Activated CD8-positive, alpha-beta memory T cell treated with anti-CD3 and anti-CD28 coated beads for 24 hours (primary cell): ENCODE data around the gene PCGF2.

ENCODE experiments used
- DNase-seq: peaks from one replicate; pipeline ENCODE4 v3.0.0-alpha.2; 2020

PCGF2 gene

DNA sequence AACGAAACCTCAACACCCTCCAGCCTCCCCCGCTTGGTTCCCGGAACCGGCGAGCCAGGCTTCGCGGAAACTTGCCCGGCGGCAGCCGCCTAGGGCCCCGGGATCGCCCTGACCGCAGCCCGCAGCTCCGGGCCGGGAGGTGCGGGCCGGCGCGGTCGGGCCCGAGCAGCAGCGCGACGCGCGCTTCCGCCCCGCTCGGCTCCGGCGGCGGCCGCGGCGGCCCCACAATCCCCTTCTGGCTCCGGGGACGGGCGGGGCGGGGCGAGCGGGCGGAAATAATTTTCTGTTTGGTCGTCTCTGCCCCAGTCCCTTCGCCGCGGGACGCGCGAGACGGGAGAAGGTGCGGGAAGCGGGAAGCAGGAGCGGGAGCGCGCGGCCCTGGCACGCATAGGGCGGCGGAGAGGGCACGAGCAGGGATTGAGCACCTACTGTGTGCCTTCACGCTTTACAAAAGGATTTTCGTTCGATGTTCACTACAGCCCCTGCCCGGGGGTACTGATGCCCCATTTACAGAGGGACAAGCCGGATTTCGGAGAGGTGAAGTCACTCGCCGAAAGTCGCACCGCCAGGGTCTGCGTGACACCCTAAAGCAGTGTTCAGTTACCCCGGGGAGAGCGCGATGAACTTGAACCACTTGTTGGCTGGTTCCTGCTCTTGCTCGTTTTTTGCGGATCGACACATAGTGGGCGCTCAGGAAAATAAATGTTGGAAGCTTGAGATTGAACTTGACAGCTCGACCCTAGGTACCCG, 45.8 kb downstream of the PCGF2 start:
- peak; percentile 90 for DNase-seq

- peak; percentile 93 for DNase-seq
Observed at GRCh38 chr17:38701504-38702165, 46.5 kb downstream of the PCGF2 start.

GRCh38 chr17:38698760-38699159, 49.4 kb downstream of the PCGF2 start:
- DNase-seq = no peak

- DNase-seq = no peak
Observed at GRCh38 chr17:38697061-38697820, 50.9 kb downstream of the PCGF2 start.

DNA sequence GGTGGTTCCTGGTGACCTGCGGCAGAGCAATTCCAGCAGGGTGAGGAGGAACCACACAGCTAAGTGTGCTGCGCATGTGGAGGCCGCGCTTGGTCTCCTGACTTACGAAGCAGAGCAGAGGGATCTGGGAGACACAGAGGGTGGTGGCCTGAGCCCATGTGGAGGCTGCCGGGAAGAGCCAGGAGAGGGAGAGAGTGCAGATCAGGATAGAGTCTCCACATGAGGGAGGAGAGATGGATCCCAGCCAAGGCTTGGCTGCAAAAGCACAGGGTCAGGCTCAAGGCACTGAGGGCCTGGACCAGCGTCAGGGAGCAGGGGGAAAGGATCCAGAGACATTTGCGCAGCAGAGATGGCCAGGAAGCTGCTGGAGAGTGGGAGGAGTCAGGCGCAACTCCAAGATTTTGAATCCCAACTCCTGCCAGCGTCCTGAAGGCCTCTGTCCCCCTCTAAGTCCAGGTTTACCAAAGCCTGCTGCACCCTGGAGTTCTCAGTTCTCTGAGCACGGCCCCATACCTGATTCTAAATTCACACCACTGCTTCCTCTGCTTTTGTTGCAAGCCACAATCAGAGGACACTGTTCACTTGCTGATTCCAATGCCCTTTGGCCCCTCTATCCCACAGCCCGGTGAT, 54.3 kb downstream of the PCGF2 start:
- no peak for DNase-seq

DNA sequence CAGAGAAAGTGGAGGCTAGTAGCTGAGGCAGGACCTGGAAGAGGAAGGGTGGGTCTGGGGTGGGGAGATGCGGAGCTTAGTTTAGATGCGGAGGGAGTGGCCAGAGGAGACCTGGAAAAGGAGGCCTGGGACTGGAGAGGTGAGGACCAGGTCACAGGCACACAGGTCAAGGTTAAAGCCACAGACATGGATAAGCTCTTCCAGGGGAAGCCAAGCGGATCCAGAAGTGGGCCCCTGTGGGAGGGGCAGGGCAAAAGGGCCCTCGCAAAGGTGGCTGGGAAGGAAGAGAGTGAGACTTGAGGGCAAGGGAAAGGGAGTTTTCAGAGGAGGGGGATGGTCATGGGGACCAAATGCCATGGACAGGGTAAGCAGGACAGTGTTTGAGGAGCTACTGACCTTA, 57.0 kb downstream of the PCGF2 start:
- DNase-seq = no peak

DNA sequence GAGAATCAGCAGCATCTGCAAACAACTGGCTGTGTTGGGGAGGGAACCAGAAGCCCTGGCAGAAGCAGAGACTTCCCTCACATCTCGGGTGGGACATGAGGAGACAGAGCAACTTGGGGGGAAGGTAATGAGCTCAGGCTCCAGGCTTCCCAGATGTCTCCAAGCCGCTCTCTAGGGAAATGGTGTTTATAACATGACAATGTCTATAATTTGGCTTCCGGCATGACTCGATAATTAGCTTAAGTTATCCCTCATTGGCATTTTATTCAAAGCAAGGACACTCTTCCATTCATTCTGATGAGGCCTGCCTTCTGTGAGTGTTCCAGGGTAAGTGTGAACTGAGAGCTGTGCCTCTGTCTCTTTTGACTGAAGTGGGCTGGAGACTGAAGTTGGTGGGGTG, 57.8 kb downstream of the PCGF2 start:
- no peak for DNase-seq

DNA sequence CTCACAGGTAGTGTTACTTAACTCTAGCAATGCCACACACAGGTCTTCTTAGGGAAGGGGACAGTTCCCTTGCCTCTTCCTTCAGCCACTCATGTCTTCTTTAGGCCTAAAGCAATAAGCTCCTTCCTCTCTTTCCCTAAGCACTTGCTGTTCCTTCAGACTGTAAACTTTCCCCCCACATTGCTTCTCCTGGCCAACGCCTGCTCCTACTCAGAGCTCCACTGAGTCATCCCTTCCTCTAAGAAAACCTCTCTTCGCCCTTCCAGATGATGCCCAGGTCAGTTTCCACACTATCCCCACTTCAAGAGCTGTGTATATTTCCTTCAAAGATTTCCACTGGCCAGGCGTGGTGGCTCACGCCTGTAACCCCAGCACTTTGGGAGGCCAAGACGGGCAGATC, 60.9 kb downstream of the PCGF2 start:
- DNase-seq = no peak

DNA sequence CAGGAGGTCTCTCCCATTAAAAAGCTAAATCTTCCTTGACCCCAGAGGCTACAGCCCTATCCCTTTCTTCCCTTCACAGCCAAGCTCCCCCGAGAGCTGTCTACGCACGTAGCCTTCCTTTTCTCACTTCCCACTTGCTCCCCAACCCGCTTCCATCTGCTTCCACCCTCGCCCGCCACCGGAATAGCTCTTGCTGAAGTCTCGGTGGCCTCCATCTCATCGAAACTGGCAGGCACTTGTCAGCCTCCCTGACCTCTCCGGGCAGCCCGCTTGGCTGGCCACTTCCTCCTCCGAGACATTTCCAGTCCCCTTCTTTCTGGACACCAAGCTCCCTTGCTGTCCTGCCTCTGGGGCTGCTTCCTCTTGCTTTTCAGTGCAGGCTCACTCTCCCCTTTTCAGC, 62.6 kb downstream of the PCGF2 start:
- no peak for DNase-seq
